Stimulated activated memory B cell treated with anti-CD40 and anti-IgM and Interleukin-4, amounts not matched to agents 10 μg/mL and 1 μg/mL and 100 μg/mL, for 72 hours (primary cell): ENCODE data around the gene GH1.
"Not testable (repeated sequence)": the region's sequence is repeated elsewhere in the genome, so short reads cannot be mapped to it uniquely, and the experiment has no call there.

Experiments used
- ATAC-seq: fragments of 150-1000 bp; cut with Tn5 transposase; 2 replicates; pipeline ENCODE4 v1.10.0; 2021
- H3K27ac Mint-ChIP-seq: one replicate; pipeline ENCODE4 v1.8.0; 2022; ENCODE audit warnings: mild to moderate bottlenecking, mixed read lengths
- H3K27me3 Mint-ChIP-seq: one replicate; pipeline ENCODE4 v1.8.0; 2022; ENCODE audit warnings: mixed read lengths
- H3K36me3 Mint-ChIP-seq: one replicate; pipeline ENCODE4 v1.8.0; 2022; ENCODE audit warnings: mixed read lengths
- H3K4me1 Mint-ChIP-seq: one replicate; pipeline ENCODE4 v1.8.0; 2022; ENCODE audit warnings: mixed read lengths
- H3K4me3 Mint-ChIP-seq: one replicate; pipeline ENCODE4 v1.8.0; 2022; ENCODE audit warnings: mild to moderate bottlenecking, moderate library complexity, mixed read lengths
- H3K9me3 Mint-ChIP-seq: one replicate; pipeline ENCODE4 v1.8.0; 2022; ENCODE audit warnings: mixed read lengths

The GH1 gene

GRCh38 chr17:63934183-63935112 lies 15.8 kb upstream of the GH1 start:
- no peak for ATAC-seq
- Mint-ChIP-seq H3K36me3 (peaks cover 27% of the 10 kb centered on the region), H3K4me1 (peaks cover 83% of the 10 kb centered on the region), H3K27ac (peak overlapping the region; percentile 94), H3K9me3 (no peaks in the 10 kb centered on the region), H3K27me3 (no peaks in the 10 kb centered on the region), H3K4me3 (peak overlapping the region; percentile 40)

- Mint-ChIP-seq H3K4me1 (peaks cover 82% of the 10 kb centered on the region), H3K36me3 (peaks cover 35% of the 10 kb centered on the region), H3K4me3 (peak overlapping the region; percentile 92), H3K27me3 (no peaks in the 10 kb centered on the region), H3K27ac (peak overlapping the region; percentile 94), H3K9me3 (no peaks in the 10 kb centered on the region)
- ATAC-seq, result no peak
Measured at GRCh38 chr17:63933598-63933997, 15.0 kb upstream of the GH1 start.

GRCh38 chr17:63932721-63933120 lies 14.1 kb upstream of the GH1 start:
- ATAC-seq, result peak; percentile 4
- peak overlapping the region; percentile 94 for H3K27ac Mint-ChIP-seq
- H3K9me3 Mint-ChIP-seq, result no peaks in the 10 kb centered on the region
- H3K27me3 Mint-ChIP-seq, result no peaks in the 10 kb centered on the region
- H3K36me3 Mint-ChIP-seq, result peaks cover 43% of the 10 kb centered on the region
- H3K4me3 Mint-ChIP-seq, result peak overlapping the region; percentile 92
- H3K4me1 Mint-ChIP-seq, result peaks cover 82% of the 10 kb centered on the region

- peak within 1 kb of the TSS; percentile 94 for H3K27ac Mint-ChIP-seq
- H3K36me3 Mint-ChIP-seq, result peaks cover 48% of the 10 kb centered on the region
- H3K9me3 Mint-ChIP-seq, result no peaks in the 10 kb centered on the region
- peak; percentile 92 for ATAC-seq
- H3K4me1 Mint-ChIP-seq, result peaks cover 82% of the 10 kb centered on the region
- no peaks in the 10 kb centered on the region for H3K27me3 Mint-ChIP-seq
- H3K4me3 Mint-ChIP-seq, result peak within 1 kb of the TSS; percentile 92
Measured at GRCh38 chr17:63931981-63932561, 13.4 kb upstream of the GH1 start, which contains the start of gene CD79B. TSS of gene CD79B (minus strand) at chr17:63932331. CDS start at chr17:63932261, 70 bp downstream.

- H3K27ac Mint-ChIP-seq, result peak overlapping the region; percentile 94
- no peaks in the 10 kb centered on the region for H3K9me3 Mint-ChIP-seq
- no peaks in the 10 kb centered on the region for H3K27me3 Mint-ChIP-seq
- ATAC-seq, result peak; percentile 74
- H3K4me3 Mint-ChIP-seq, result peak overlapping the region; percentile 92
- peaks cover 84% of the 10 kb centered on the region for H3K4me1 Mint-ChIP-seq
- H3K36me3 Mint-ChIP-seq, result peaks cover 48% of the 10 kb centered on the region
Measured at GRCh38 chr17:63930951-63931575, 12.4 kb upstream of the GH1 start.

GRCh38 chr17:63929860-63930766 lies 11.5 kb upstream of the GH1 start:
- peak overlapping the region; percentile 92 for H3K4me3 Mint-ChIP-seq
- H3K9me3 Mint-ChIP-seq, result no peaks in the 10 kb centered on the region
- ATAC-seq, result no peak
- H3K36me3 Mint-ChIP-seq, result peaks cover 48% of the 10 kb centered on the region
- no peaks in the 10 kb centered on the region for H3K27me3 Mint-ChIP-seq
- H3K27ac Mint-ChIP-seq, result peak overlapping the region; percentile 94
- H3K4me1 Mint-ChIP-seq, result peaks cover 84% of the 10 kb centered on the region

GRCh38 chr17:63928966-63929695 lies 10.5 kb upstream of the GH1 start:
- ATAC-seq, result no peak
- H3K4me1 Mint-ChIP-seq, result peaks cover 85% of the 10 kb centered on the region
- H3K4me3 Mint-ChIP-seq, result peak overlapping the region; percentile 92
- H3K9me3 Mint-ChIP-seq, result no peaks in the 10 kb centered on the region
- peak overlapping the region; percentile 82 for H3K27ac Mint-ChIP-seq
- H3K27me3 Mint-ChIP-seq, result no peaks in the 10 kb centered on the region
- peaks cover 48% of the 10 kb centered on the region for H3K36me3 Mint-ChIP-seq

- no peaks in the 10 kb centered on the region for H3K27me3 Mint-ChIP-seq
- peaks cover 85% of the 10 kb centered on the region for H3K4me1 Mint-ChIP-seq
- peak overlapping the region; percentile 92 for H3K4me3 Mint-ChIP-seq
- peak overlapping the region; percentile 82 for H3K27ac Mint-ChIP-seq
- H3K36me3 Mint-ChIP-seq, result peaks cover 48% of the 10 kb centered on the region
- ATAC-seq, result no peak
- no peaks in the 10 kb centered on the region for H3K9me3 Mint-ChIP-seq
Measured at GRCh38 chr17:63928172-63928666, 9.6 kb upstream of the GH1 start.

GRCh38 chr17:63927464-63928171 lies 9.0 kb upstream of the GH1 start:
- peak overlapping the region; percentile 82 for H3K27ac Mint-ChIP-seq
- ATAC-seq, result peak; percentile 37
- H3K4me1 Mint-ChIP-seq, result peaks cover 85% of the 10 kb centered on the region
- H3K27me3 Mint-ChIP-seq, result no peaks in the 10 kb centered on the region
- peak overlapping the region; percentile 92 for H3K4me3 Mint-ChIP-seq
- H3K9me3 Mint-ChIP-seq, result no peaks in the 10 kb centered on the region
- peaks cover 48% of the 10 kb centered on the region for H3K36me3 Mint-ChIP-seq

- H3K4me1 Mint-ChIP-seq, result peaks cover 91% of the 10 kb centered on the region
Measured at GRCh38 chr17:63926164-63926563, 7.5 kb upstream of the GH1 start.

GRCh38 chr17:63925615-63926014 lies 7.0 kb upstream of the GH1 start:
- Mint-ChIP-seq H3K4me1 (peaks cover 93% of the 10 kb centered on the region), H3K36me3 (peaks cover 33% of the 10 kb centered on the region), H3K27me3 (no peaks in the 10 kb centered on the region), H3K4me3 (peak overlapping the region; percentile 55), H3K9me3 (no peaks in the 10 kb centered on the region), H3K27ac (peak overlapping the region; percentile 82)
- peak; percentile 84 for ATAC-seq

More at GRCh38 chr17:63926164-63926563, 7.5 kb upstream of the GH1 start:
- ATAC-seq, result no peak
- H3K36me3 Mint-ChIP-seq, result peaks cover 38% of the 10 kb centered on the region
- H3K9me3 Mint-ChIP-seq, result no peaks in the 10 kb centered on the region
- H3K4me3 Mint-ChIP-seq, result no peak overlapping the region
- peak overlapping the region; percentile 82 for H3K27ac Mint-ChIP-seq
- H3K27me3 Mint-ChIP-seq, result no peaks in the 10 kb centered on the region

- peak; percentile 80 for ATAC-seq
- H3K4me1 Mint-ChIP-seq, result peaks cover 81% of the 10 kb centered on the region
- H3K9me3 Mint-ChIP-seq, H3K27me3 Mint-ChIP-seq, H3K36me3 Mint-ChIP-seq: not testable (repeated sequence)
- peak overlapping the region; percentile 56 for H3K4me3 Mint-ChIP-seq
- H3K27ac Mint-ChIP-seq, result peak overlapping the region; percentile 82
Measured at GRCh38 chr17:63922402-63922801, 3.8 kb upstream of the GH1 start.

GRCh38 chr17:63920779-63921178 lies 2.1 kb upstream of the GH1 start:
- Mint-ChIP-seq H3K4me3 (peak overlapping the region; percentile 36), H3K4me1 (peaks cover 75% of the 10 kb centered on the region), H3K27ac (peak overlapping the region; percentile 83)
- H3K36me3 Mint-ChIP-seq, H3K9me3 Mint-ChIP-seq, H3K27me3 Mint-ChIP-seq: not testable (repeated sequence)
- peak; percentile 68 for ATAC-seq
